Endodermal cell (in vitro differentiated cells): ENCODE measurements around the gene ZNF84. TPM values are rescaled to one million over a fixed set of nuclear protein-coding genes. Genes with fewer than 3 reads are reported as not detected.

Source experiments
- DNase-seq: peaks from one replicate; pipeline ENCODE4 v3.0.0-alpha.2; 2017
- H3K27ac ChIP-seq: 2 replicates; pipeline ENCODE4 v1.5.1; 2013; ENCODE audit warnings: mild to moderate bottlenecking, low read depth, low read length, moderate library complexity
- H3K27me3 ChIP-seq: 2 replicates; pipeline ENCODE4 v1.6.1; 2013; ENCODE audit warnings: mild to moderate bottlenecking, low read length, moderate library complexity; ENCODE audit not compliant: insufficient read depth, control insufficient read depth, poor library complexity, severe bottlenecking
- H3K36me3 ChIP-seq: 2 replicates; pipeline ENCODE4 v1.7.0; 2013; ENCODE audit warnings: mild to moderate bottlenecking, low read length, moderate library complexity; ENCODE audit not compliant: control insufficient read depth, insufficient read depth
- H3K4me1 ChIP-seq: one replicate; pipeline ENCODE4 v1.7.0; 2013; ENCODE audit warnings: low read length; ENCODE audit not compliant: control insufficient read depth, insufficient read depth
- H3K4me3 ChIP-seq: 2 replicates; pipeline ENCODE4 v1.5.1; 2013; ENCODE audit warnings: mild to moderate bottlenecking, low read length, moderate library complexity
- H3K9ac ChIP-seq: 2 replicates; pipeline ENCODE4 v1.6.1; 2013; ENCODE audit warnings: mild to moderate bottlenecking, low read length, moderate library complexity; ENCODE audit not compliant: poor library complexity, severe bottlenecking; ENCODE audit errors: extremely low read depth
- H3K9me3 ChIP-seq: 2 replicates; pipeline ENCODE4 v1.6.1; 2013; ENCODE audit warnings: mild to moderate bottlenecking, low read length, moderate library complexity; ENCODE audit not compliant: control insufficient read depth
- H3K27ac Mint-ChIP-seq: 2 replicates; pipeline ENCODE4 v1.8.0; 2020; ENCODE audit warnings: mixed read lengths
- H3K27me3 Mint-ChIP-seq: 2 replicates; pipeline ENCODE4 v1.8.0; 2021; ENCODE audit warnings: mild to moderate bottlenecking, mixed read lengths; ENCODE audit not compliant: insufficient read depth
- H3K36me3 Mint-ChIP-seq: 2 replicates; pipeline ENCODE4 v1.8.0; 2020; ENCODE audit warnings: low read depth, mixed read lengths
- H3K4me1 Mint-ChIP-seq: 2 replicates; pipeline ENCODE4 v1.8.0; 2020; ENCODE audit warnings: mixed read lengths
- H3K4me3 Mint-ChIP-seq: 2 replicates; pipeline ENCODE4 v1.8.0; 2020; ENCODE audit warnings: mild to moderate bottlenecking, moderate library complexity, mixed read lengths
- H3K9me3 Mint-ChIP-seq: 2 replicates; pipeline ENCODE4 v1.8.0; 2020; ENCODE audit warnings: mild to moderate bottlenecking, mixed read lengths
- CTCF ChIP-seq: fragments of 200-600 bp; sonication (generic); conservative IDR thresholded peaks from 2 replicates; pipeline ENCODE4 v1.5.0; 2021; ENCODE audit warnings: antibody characterized with exemption, mild to moderate bottlenecking
- WGBS, 2 experiments: methylation state at CpG; one replicate each; pipeline versions ENCODE4 v1.1.5 to v1.1.7; 2013; ENCODE audit warnings: missing lambda C conversion rate in 2 of 2, mixed read lengths in 1 of 2; ENCODE audit not compliant: insufficient coverage in 1 of 2, insufficient read length in 1 of 2; 5-methylcytosine and 5-hydroxymethylcytosine counted together
- total RNA-seq, 2 donors: library from RNA; stranded (reverse); fragmentation: NEBNext Ultra II Directional in 1 of 2; extraction: Animal tissue kit (Norgen Biotek cat#: 25700) in 1 of 2; gene quantifications; 2 replicates in 1 of 2; 3 replicates in 1 of 2; pipeline ENCODE4 v1.2.1, GENCODE V29; 2021

ZNF84 gene
- total RNA-seq, 2 donors from 2014 or later: 50.2 to 52.6 TPM

GRCh38 chr12:133046698-133047097 is 9.4 kb downstream of the ZNF84 start:
- H3K4me3 Mint-ChIP-seq: no peak overlapping the region
- Histone ChIP-seq H3K36me3 (peaks cover 98% of the 10 kb centered on the region), H3K4me1 (no peaks in the 10 kb centered on the region), H3K9ac (no peak overlapping the region), H3K9me3 (peaks cover 99% of the 10 kb centered on the region), H3K4me3 (peak overlapping the region; percentile 94), H3K27me3 (no peaks in the 10 kb centered on the region), H3K27ac (no peak overlapping the region)
- H3K27ac Mint-ChIP-seq: no peak overlapping the region
- no peaks in the 10 kb centered on the region for H3K4me1 Mint-ChIP-seq
- no peak for TF ChIP-seq CTCF
- H3K36me3 Mint-ChIP-seq: peaks cover 98% of the 10 kb centered on the region
- no peak for DNase-seq
- no peaks in the 10 kb centered on the region for H3K27me3 Mint-ChIP-seq
- WGBS, 2 experiments: 100% methylated on average over 3 of the region's 3 CpGs; no CpG with 5 or more reads in 1 of the 2 experiments
- peaks cover 97% of the 10 kb centered on the region for H3K9me3 Mint-ChIP-seq

- H3K4me1 Mint-ChIP-seq: no peaks in the 10 kb centered on the region
- H3K36me3 ChIP-seq: peaks cover 88% of the 10 kb centered on the region
- no peak overlapping the region for H3K27ac ChIP-seq
- no peaks in the 10 kb centered on the region for H3K4me1 ChIP-seq
- peaks cover 98% of the 10 kb centered on the region for H3K9me3 Mint-ChIP-seq
- H3K27ac Mint-ChIP-seq: no peak overlapping the region
- peak overlapping the region; percentile 71 for H3K4me3 ChIP-seq
- DNase-seq: no peak
- H3K36me3 Mint-ChIP-seq: peaks cover 78% of the 10 kb centered on the region
- WGBS, 2 experiments: 98 to 100% methylated on average over 1 to 4 of the region's 5 CpGs
- H3K9ac ChIP-seq: no peak overlapping the region
- peaks cover 5% of the 10 kb centered on the region for H3K27me3 Mint-ChIP-seq
- no peaks in the 10 kb centered on the region for H3K27me3 ChIP-seq
- no peak for TF ChIP-seq CTCF
- H3K4me3 Mint-ChIP-seq: no peak overlapping the region
- H3K9me3 ChIP-seq: peaks cover 99% of the 10 kb centered on the region
These were observed 20.1 kb downstream of the ZNF84 start for GRCh38 chr12:133057446-133057845.

GRCh38 chr12:133058203-133059113 is 21.1 kb downstream of the ZNF84 start:
- Histone ChIP-seq H3K4me1 (no peaks in the 10 kb centered on the region), H3K27ac (no peak overlapping the region), H3K27me3 (no peaks in the 10 kb centered on the region), H3K36me3 (peaks cover 88% of the 10 kb centered on the region), H3K4me3 (peak overlapping the region; percentile 71), H3K9ac (no peak overlapping the region), H3K9me3 (peaks cover 99% of the 10 kb centered on the region)
- Mint-ChIP-seq H3K4me1 (no peaks in the 10 kb centered on the region), H3K36me3 (peaks cover 78% of the 10 kb centered on the region), H3K27ac (no peak overlapping the region), H3K9me3 (peaks cover 98% of the 10 kb centered on the region), H3K4me3 (no peak overlapping the region), H3K27me3 (peaks cover 5% of the 10 kb centered on the region)
- WGBS, 2 experiments: 94 to 100% methylated on average over 2 to 7 of the region's 8 CpGs
- no peak for DNase-seq
- no peak for TF ChIP-seq CTCF
